ENCODE measurements around the gene ZNF768.

ZNF768 gene

DNA sequence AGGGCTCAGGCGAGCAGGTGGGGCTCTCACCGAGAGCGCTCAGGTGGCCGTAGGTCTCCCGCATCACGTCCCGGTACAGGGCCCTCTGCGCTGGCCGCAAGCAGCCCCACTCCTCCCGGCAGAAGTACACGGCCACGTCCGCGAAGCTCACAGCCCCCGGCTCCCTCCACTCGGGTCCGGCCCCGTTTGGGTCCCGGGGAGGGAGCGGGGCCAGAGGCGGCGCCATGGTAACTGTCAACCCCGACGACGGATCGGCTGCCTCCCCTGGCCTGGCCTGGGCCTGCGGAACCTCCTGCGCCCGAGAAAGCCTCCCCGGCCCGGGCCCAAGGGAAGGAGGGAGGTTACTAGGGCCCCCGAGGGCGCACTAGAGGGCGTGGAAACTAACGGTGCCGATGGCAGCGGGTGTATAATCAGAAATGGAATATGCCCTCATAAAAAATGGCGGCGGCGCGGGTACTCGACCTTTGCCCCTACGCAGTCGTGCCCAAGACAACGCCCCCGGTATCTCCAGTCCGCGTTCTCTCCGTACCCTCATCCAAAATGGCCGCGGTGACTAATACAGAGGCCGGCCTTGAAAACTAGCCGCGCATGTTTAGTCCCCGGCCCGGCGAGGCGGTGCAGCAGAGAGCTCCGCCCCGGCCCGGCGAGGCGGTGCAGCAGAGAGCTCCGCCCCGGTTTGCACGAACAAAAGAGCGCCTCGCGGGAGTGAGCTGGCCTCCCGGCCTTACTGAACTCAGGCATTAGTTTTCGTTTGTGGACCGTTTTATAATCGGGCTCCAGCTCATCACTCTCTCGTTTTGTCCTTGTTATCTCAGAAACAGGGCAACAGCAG, 31.8 kb upstream of the ZNF768 start, which contains the start of gene ZNF764:
TSS of gene ZNF764 (minus strand) at position 418 of the 832 bp plus-strand sequence. CDS start at position 226, 192 bp downstream.
- DNase-seq = peak; percentile 99
- Histone ChIP-seq H3K27me3 (ENCODE audit: insufficient read depth, low read length, poor library complexity) (no peaks in the 10 kb centered on the region), H4K5ac (ENCODE audit: low read length) (no peak within 1 kb of the TSS), H3K4me3 (ENCODE audit: low read length) (peak within 1 kb of the TSS; percentile 77), H3K27ac (ENCODE audit: low read depth, low read length) (peak within 1 kb of the TSS; percentile 95), H3K79me2 (ENCODE audit: control insufficient read depth, insufficient read depth, low read length) (no peaks in the 10 kb centered on the region), H3K18ac (ENCODE audit: low read length) (peak within 1 kb of the TSS; percentile 86), H3K4ac (ENCODE audit: low read depth, low read length) (peak within 1 kb of the TSS; percentile 64), H2BK5ac (ENCODE audit: low read length) (peak within 1 kb of the TSS; percentile 55), H3K56ac (ENCODE audit: low read length) (peak within 1 kb of the TSS; percentile 90), H3K4me1 (ENCODE audit: control insufficient read depth, low read depth, low read length) (no peaks in the 10 kb centered on the region), H3K79me1 (ENCODE audit: low read length) (peaks cover 5% of the 10 kb centered on the region), H3K4me2 (ENCODE audit: low read length) (peak within 1 kb of the TSS; percentile 69), H3K36me3 (ENCODE audit: control insufficient read depth, insufficient read depth, low read length) (no peaks in the 10 kb centered on the region), H2BK120ac (ENCODE audit: low read depth, low read length) (no peak within 1 kb of the TSS), H2AK5ac (ENCODE audit: low read length) (peak within 1 kb of the TSS; percentile 67), H2BK15ac (replicated peaks; ENCODE audit: low read depth) (no peak within 1 kb of the TSS), H3K23ac (ENCODE audit: low read length) (peak within 1 kb of the TSS; percentile 97), H4K8ac (ENCODE audit: low read depth, low read length) (peak within 1 kb of the TSS; percentile 77), H3K9ac (ENCODE audit: low read length) (peak within 1 kb of the TSS; percentile 92)
- no CpG with 5 or more reads among the region's 74 CpGs for WGBS (ENCODE audit: extremely low coverage, insufficient coverage, low lambda C conversion rate)

DNA sequence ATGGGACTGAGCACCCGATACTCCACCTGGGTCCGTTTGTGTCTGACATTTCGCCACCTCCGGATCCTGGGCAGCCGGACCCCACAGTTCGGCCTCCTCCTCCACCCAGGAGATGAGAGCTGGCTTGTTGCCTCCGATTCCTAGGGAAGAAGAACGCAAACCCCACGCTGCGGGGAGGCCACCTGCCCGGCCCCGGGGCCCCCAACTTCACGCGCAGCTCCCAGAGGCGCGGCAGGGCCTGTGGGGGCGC, 31.3 kb upstream of the ZNF768 start:
- peak overlapping the region; percentile 77 for H4K8ac ChIP-seq (ENCODE audit: low read depth, low read length)
- peak overlapping the region; percentile 46 for H3K4ac ChIP-seq (ENCODE audit: low read depth, low read length)
- H3K9ac ChIP-seq (ENCODE audit: low read length) = peak overlapping the region; percentile 92
- H2BK15ac ChIP-seq (replicated peaks; ENCODE audit: low read depth) = no peak overlapping the region
- no peaks in the 10 kb centered on the region for H3K4me1 ChIP-seq (ENCODE audit: control insufficient read depth, low read depth, low read length)
- peaks cover 5% of the 10 kb centered on the region for H3K79me1 ChIP-seq (ENCODE audit: low read length)
- H3K56ac ChIP-seq (ENCODE audit: low read length) = peak overlapping the region; percentile 90
- H3K79me2 ChIP-seq (ENCODE audit: control insufficient read depth, insufficient read depth, low read length) = no peaks in the 10 kb centered on the region
- no peaks in the 10 kb centered on the region for H3K36me3 ChIP-seq (ENCODE audit: control insufficient read depth, insufficient read depth, low read length)
- peak overlapping the region; percentile 95 for H3K27ac ChIP-seq (ENCODE audit: low read depth, low read length)
- H2AK5ac ChIP-seq (ENCODE audit: low read length) = no peak overlapping the region
- DNase-seq = no peak
- H4K5ac ChIP-seq (ENCODE audit: low read length) = no peak overlapping the region
- WGBS (ENCODE audit: extremely low coverage, insufficient coverage, low lambda C conversion rate) = no CpG with 5 or more reads among the region's 17 CpGs
- peak overlapping the region; percentile 77 for H3K4me3 ChIP-seq (ENCODE audit: low read length)
- H3K27me3 ChIP-seq (ENCODE audit: insufficient read depth, low read length, poor library complexity) = no peaks in the 10 kb centered on the region
- H3K23ac ChIP-seq (ENCODE audit: low read length) = peak overlapping the region; percentile 97
- H3K18ac ChIP-seq (ENCODE audit: low read length) = peak overlapping the region; percentile 86
- no peak overlapping the region for H2BK120ac ChIP-seq (ENCODE audit: low read depth, low read length)
- H3K4me2 ChIP-seq (ENCODE audit: low read length) = peak overlapping the region; percentile 69
- H2BK5ac ChIP-seq (ENCODE audit: low read length) = no peak overlapping the region

DNA sequence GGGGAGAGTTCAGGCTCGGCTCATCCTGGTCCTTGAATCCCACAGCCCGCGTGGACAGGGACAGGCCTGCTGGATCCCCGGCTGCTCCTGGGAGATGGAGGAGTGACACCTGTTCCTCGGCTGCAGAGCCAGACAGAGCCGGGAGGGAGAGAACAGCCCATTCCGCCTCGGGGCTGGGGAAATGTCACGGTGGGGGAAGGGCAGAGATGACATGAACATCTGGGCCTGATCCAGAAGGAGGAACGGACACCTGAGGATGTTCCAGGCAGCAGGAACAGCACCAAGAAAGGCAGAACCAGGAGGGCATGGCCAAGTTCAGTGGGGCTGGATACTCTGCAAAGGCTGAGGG, 29.7 kb upstream of the ZNF768 start:
- Histone ChIP-seq H3K4me1 (ENCODE audit: control insufficient read depth, low read depth, low read length) (no peaks in the 10 kb centered on the region), H2BK15ac (replicated peaks; ENCODE audit: low read depth) (no peak overlapping the region), H3K79me2 (ENCODE audit: control insufficient read depth, insufficient read depth, low read length) (no peaks in the 10 kb centered on the region), H3K9ac (ENCODE audit: low read length) (no peak overlapping the region), H3K27me3 (ENCODE audit: insufficient read depth, low read length, poor library complexity) (no peaks in the 10 kb centered on the region), H3K27ac (ENCODE audit: low read depth, low read length) (no peak overlapping the region), H2AK5ac (ENCODE audit: low read length) (no peak overlapping the region), H4K5ac (ENCODE audit: low read length) (no peak overlapping the region), H3K4me3 (ENCODE audit: low read length) (no peak overlapping the region), H2BK5ac (ENCODE audit: low read length) (no peak overlapping the region), H3K23ac (ENCODE audit: low read length) (no peak overlapping the region), H3K56ac (ENCODE audit: low read length) (peak overlapping the region; percentile 17), H3K4ac (ENCODE audit: low read depth, low read length) (no peak overlapping the region), H3K4me2 (ENCODE audit: low read length) (no peak overlapping the region), H3K79me1 (ENCODE audit: low read length) (peaks cover 5% of the 10 kb centered on the region), H3K36me3 (ENCODE audit: control insufficient read depth, insufficient read depth, low read length) (no peaks in the 10 kb centered on the region), H3K18ac (ENCODE audit: low read length) (no peak overlapping the region), H4K8ac (ENCODE audit: low read depth, low read length) (no peak overlapping the region), H2BK120ac (ENCODE audit: low read depth, low read length) (no peak overlapping the region)
- DNase-seq = no peak
- WGBS (ENCODE audit: extremely low coverage, insufficient coverage, low lambda C conversion rate) = no CpG with 5 or more reads among the region's 10 CpGs

DNA sequence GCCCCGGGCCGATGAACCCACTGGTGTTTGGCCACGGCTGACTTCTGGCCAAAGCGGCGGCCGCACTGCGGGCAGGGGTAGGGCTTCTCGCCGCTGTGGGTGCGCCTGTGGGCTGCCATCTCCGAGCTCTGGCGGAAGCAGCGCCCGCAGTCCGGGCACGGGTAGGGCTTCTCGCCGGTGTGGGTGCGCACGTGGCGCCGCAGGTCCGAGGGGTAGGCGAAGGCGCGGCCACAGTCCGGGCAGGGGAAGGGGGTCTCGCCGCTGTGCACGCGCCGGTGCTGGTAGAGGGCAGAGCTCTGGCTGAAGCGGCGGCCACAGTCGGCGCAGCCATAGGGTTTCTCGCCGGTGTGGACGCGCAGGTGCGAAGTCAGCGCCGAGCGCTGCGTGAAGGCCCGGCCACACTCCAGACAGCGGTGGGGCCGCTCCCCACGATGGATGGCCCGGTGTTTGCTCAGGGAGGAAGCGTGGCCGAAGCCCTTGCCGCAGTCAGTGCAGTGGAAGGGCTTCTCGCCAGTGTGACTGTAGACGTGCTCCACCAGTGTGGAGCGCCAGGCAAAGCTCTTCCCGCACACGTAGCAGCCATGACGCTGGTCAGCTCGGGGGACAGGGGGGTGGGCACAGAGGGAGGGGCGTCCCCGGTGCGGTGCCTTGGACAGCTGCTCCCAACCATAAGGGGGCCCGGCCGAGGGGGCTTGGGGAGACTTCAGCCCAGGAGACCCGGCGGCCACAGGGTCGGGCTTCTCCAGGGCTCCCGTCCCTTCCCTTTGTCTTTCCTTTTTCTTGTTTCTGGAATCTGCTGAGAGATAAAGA, 29.2 kb upstream of the ZNF768 start:
- WGBS (ENCODE audit: extremely low coverage, insufficient coverage, low lambda C conversion rate) = no CpG with 5 or more reads among the region's 69 CpGs
- Histone ChIP-seq H2BK5ac (ENCODE audit: low read length) (no peak overlapping the region), H2BK15ac (replicated peaks; ENCODE audit: low read depth) (no peak overlapping the region), H3K79me2 (ENCODE audit: control insufficient read depth, insufficient read depth, low read length) (no peaks in the 10 kb centered on the region), H3K27me3 (ENCODE audit: insufficient read depth, low read length, poor library complexity) (no peaks in the 10 kb centered on the region), H3K23ac (ENCODE audit: low read length) (no peak overlapping the region), H4K8ac (ENCODE audit: low read depth, low read length) (no peak overlapping the region), H4K5ac (ENCODE audit: low read length) (no peak overlapping the region), H3K56ac (ENCODE audit: low read length) (no peak overlapping the region), H3K4me2 (ENCODE audit: low read length) (no peak overlapping the region), H3K9ac (ENCODE audit: low read length) (no peak overlapping the region), H3K4me1 (ENCODE audit: control insufficient read depth, low read depth, low read length) (no peaks in the 10 kb centered on the region), H3K4ac (ENCODE audit: low read depth, low read length) (no peak overlapping the region), H3K36me3 (ENCODE audit: control insufficient read depth, insufficient read depth, low read length) (no peaks in the 10 kb centered on the region), H3K18ac (ENCODE audit: low read length) (no peak overlapping the region), H2AK5ac (ENCODE audit: low read length) (no peak overlapping the region), H3K27ac (ENCODE audit: low read depth, low read length) (no peak overlapping the region), H3K79me1 (ENCODE audit: low read length) (peaks cover 5% of the 10 kb centered on the region), H3K4me3 (ENCODE audit: low read length) (no peak overlapping the region), H2BK120ac (ENCODE audit: low read depth, low read length) (no peak overlapping the region)
- DNase-seq = no peak

DNA sequence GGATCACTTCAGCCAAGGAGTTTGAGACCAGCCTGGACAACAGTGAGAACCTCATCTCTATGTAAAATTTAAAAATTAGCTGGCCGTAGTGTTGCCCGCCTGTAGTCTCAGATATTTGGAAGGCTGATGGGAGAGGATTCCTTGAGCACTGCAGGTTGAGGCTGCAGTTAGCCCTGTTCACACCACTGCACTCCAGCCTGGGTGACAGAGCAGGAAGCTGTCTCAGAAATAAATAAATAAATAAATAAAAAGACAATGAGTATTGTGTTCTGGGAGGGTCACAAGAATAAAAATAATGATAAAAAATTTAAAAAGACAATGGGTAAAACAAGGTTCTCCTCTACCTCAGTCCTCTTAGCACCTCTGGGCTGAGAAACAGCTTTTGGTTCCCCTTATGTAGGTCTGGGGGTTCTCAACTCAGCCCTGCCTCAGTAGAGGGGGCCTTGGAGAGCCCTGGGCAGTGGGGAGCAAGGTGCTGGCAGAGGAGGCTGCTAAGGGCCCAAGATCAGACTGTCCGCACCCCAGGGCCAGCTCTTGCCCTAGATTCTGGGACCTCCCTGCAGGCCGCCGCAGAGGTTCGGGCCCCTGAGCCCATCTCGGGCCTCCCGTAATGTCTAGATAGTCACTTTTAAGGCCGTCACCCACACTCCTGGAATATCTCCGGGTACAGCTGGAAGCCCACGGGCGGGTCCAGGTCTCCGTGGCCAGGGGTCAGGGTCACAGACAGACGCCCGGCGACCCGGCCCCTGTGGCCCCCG, 28.4 kb upstream of the ZNF768 start:
- no peak for DNase-seq
- no peak overlapping the region for H3K56ac ChIP-seq (ENCODE audit: low read length)
- H3K9ac ChIP-seq (ENCODE audit: low read length) = no peak overlapping the region
- no peak overlapping the region for H4K5ac ChIP-seq (ENCODE audit: low read length)
- H2BK120ac ChIP-seq (ENCODE audit: low read depth, low read length) = no peak overlapping the region
- H3K27ac ChIP-seq (ENCODE audit: low read depth, low read length) = no peak overlapping the region
- H3K36me3 ChIP-seq (ENCODE audit: control insufficient read depth, insufficient read depth, low read length) = no peaks in the 10 kb centered on the region
- WGBS (ENCODE audit: extremely low coverage, insufficient coverage, low lambda C conversion rate) = no CpG with 5 or more reads among the region's 18 CpGs
- no peak overlapping the region for H3K4ac ChIP-seq (ENCODE audit: low read depth, low read length)
- no peaks in the 10 kb centered on the region for H3K79me2 ChIP-seq (ENCODE audit: control insufficient read depth, insufficient read depth, low read length)
- H3K18ac ChIP-seq (ENCODE audit: low read length) = no peak overlapping the region
- H2BK15ac ChIP-seq (replicated peaks; ENCODE audit: low read depth) = no peak overlapping the region
- H2BK5ac ChIP-seq (ENCODE audit: low read length) = no peak overlapping the region
- peaks cover 5% of the 10 kb centered on the region for H3K79me1 ChIP-seq (ENCODE audit: low read length)
- H2AK5ac ChIP-seq (ENCODE audit: low read length) = no peak overlapping the region
- no peaks in the 10 kb centered on the region for H3K4me1 ChIP-seq (ENCODE audit: control insufficient read depth, low read depth, low read length)
- H3K27me3 ChIP-seq (ENCODE audit: insufficient read depth, low read length, poor library complexity) = no peaks in the 10 kb centered on the region
- H3K23ac ChIP-seq (ENCODE audit: low read length) = no peak overlapping the region
- H3K4me3 ChIP-seq (ENCODE audit: low read length) = no peak overlapping the region
- no peak overlapping the region for H3K4me2 ChIP-seq (ENCODE audit: low read length)
- no peak overlapping the region for H4K8ac ChIP-seq (ENCODE audit: low read depth, low read length)

Data from mesendoderm (in vitro differentiated cells).